NCI-H187 (cell line): ENCODE measurements around the gene ADAM19.

ENCODE experiments used
- DNase-seq, 2 experiments: peaks; one replicate each; lab custom pipeline; 2025; lab: John Stamatoyannopoulos, UW

Gene ADAM19

DNA sequence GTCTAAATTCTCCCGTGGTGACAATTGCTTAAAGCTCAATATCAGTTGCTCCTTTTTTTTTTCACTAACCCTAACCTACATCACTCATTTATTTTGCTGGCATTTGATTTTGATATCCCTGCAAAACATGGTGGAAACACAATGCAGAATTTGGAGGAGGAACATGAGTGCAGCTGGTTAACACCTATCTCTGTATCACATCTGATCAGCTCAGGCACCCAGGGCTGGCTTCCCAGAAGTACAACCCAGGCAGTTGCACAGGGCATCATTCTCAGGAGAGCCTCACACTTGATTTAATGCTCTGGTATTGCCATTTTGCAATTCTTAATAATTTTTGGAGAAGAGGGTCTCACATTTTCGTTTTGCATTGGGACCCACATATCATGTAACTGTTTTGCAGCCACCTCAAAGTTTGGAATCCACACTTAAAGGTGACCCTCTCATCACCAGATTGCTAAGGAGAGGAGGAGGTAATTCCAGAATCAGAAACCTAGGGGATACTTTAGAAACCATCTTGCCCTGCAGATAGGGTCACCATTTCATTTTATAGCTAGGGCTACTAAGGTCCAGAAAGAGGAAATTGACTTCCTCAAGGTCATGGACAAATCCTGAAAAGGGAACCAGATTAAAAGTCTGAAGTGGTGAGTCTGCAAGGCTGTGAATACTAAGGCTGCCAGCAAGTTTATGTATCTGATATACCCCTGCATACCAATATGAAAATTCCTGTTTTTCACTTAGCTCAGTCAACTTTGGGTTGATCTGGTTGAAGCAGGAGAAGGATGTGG is 19.3 kb upstream of the ADAM19 start:
- no peak for DNase-seq

DNA sequence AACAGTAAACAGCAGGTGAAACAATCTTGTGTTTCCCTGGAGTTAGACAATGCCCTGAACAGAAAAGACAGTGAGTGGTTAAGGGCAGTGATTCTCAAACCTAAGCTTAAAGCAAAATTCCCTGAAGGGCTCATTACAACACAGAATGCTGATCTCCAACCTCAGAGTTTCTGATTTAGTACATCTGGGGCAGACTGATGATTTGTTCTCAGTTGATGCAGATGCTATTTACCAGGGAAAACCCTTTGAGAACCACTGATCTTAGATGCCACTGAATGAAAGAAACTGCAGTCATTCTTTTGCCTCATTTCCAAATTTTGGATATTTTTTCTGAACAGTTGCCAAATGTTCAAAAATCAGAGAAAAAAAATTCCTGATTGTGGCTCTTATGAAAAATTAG is 18.7 kb upstream of the ADAM19 start:
- no peak for DNase-seq

DNA sequence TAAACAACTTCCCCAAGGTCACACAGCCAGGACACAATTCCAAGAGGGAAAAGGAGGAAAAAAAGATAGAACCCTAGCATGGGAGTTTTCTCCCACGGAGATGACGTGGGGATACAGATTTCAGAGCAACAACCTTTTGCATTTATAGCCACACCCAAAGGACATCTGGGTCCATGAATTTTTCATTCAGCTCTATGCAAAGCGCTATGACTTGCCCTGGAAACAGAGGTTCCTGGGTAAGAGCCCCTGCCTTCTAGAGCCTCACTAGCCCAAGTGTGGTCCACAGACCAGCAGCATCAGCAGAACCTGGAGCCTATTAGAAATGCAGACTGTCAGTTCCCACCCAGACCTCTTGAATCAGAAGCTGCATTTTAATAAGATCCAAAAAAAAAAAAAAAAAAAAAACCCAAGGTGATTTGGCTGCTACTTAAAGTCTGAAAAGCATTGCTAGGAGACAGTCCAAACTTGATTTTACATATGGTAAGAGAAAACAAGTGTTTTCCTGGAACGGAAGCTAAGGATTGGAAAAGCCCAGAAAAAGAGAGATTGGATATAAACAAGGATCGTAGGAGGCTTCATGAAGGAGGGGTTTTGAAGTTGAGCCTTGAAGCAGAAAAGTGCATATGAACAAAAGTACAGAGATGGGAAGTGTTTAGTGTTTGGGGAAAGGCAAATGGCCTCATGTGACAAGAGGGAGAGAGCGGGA is 17.6 kb upstream of the ADAM19 start:
- no peak for DNase-seq

- DNase-seq = no peak
Measured at GRCh38 chr5:157592594-157592993, 17.0 kb upstream of the ADAM19 start.

GRCh38 chr5:157590478-157590877 is 14.9 kb upstream of the ADAM19 start:
- DNase-seq = no peak

DNA sequence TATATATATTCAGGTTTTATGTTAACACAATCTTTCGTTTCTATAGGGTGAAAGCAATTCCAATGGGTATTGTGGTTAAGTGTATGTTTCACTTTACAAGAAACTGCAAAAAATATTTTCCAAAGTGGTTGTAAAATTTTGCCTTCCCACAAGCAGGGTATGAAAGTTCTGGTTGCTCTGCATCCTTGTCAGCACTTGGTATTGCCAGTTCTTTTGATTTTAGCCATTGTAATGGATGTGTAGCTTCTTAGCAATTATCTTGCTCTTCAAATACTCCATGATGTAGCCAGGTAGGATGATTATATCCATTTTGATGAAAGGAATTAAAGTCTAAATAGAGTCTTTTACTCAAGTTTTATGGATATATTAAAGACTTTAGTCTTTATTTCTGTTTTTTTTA is 9.1 kb upstream of the ADAM19 start:
- DNase-seq = no peak

DNA sequence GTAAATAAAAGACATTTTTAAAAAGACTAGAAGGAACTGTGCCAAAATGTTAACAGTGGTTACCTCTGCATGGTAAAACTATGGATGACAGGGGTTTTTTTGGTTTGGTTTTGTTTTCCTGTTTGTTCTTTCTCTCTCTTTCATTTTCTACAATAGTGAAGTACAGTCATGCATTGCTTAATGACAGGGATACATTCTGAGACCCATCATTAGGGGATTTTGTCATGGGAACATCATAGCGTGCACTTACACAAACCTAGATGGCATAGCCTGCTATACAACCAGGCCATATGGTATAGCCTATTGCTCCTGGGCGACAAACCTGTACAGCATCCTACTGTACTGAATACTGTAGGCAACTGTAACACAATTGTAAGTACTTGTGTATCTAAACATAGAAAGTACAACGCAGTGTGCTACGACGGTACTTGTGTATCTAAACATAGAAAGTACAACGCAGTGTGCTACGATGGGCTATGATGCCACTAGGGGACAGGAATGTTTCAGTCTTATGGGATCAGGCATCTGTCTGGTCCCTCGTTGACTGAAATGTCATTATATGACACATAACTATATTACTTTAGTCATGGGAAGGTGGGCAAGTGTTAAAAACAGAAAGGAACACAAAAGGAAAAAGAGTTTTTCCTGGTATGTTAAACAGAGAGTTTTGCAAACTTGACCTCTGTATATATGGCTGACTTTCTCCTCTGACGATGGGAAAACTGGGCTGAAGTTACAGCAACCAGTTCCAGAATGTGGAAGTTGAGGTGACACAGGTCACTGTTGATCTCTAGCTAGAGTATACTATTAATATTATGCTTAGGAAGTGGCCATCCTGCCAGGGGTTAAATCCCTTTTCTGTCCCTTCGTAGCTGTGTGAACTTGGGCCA is 7.4 kb upstream of the ADAM19 start:
- DNase-seq = no peak

DNA sequence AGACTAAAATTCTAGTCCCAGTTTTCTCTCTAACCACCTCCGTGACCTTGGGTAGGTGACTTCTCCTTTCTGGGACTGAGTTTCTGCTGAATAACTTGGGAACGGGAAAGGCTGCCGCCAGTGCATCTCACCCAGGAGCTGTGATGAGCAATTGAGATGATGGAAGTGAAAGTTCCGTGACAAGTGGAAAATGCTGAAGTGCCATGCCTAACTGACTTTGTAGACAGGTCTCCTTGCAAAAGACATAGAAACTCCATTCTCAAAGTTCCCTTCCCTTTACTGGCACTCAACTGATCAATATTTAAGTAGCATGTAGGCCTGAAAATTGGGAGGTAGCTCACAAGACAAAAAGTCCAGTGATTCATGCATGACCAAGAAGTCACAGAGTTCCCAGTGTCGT is 6.3 kb upstream of the ADAM19 start:
- DNase-seq = no peak

DNA sequence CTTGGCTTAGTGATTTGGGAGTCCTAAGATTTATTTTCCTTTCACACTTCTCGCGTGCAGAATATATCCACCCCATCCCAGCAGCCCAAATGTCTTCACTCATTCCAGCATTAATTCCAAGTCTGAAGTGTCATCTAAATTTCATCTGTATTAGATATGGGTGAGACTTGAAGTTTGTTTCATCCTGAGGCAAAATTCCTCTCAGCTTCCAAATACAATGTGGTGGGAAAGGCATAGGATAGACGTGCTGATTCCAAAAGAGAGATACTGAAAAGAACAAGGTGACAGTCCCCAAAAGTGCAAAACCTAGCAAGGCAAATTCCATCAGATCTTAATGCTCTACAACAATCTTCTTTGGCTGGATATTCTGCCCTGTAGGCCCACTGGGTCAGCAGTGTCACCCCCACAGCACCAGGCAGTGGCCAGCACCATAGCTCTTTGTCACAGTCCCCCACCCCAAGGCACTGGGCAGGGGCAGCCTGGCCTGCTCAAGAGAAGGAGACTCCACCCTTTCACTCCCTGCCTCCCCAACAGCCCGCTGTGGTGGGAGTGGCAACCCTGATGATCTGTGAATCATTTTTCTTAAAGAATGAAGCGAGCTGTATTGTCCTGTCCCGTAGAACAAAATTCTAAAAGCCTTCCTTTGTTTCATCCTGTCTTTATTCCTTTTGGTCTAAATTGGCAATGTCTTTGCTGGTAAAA is 2.7 kb upstream of the ADAM19 start:
- no peak for DNase-seq

DNA sequence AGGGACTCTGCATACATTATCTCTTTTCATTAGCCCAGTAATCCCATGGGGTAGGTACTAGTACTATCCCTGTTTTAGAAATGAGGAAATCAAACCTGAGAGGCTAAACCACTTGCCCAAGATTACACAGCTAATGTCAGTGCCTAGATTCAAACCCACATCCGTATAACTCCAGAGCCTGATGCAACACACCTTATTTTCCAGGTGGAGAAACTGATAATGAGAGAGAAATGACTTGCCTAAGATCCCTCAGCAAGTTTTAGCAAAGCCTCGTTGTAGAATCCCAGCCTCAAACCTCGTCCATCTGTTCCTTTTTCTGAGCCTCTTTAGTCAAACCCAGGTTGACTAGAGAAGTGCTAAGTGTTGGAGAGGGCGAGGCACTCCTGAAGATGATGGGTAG is 1.1 kb upstream of the ADAM19 start:
- DNase-seq = no peak

- no peak for DNase-seq
Measured at GRCh38 chr5:157574456-157575380, 857 bp downstream of the ADAM19 start.

- no peak for DNase-seq
Measured at GRCh38 chr5:157571357-157571827, 4.2 kb downstream of the ADAM19 start.

GRCh38 chr5:157570531-157571200 is 4.9 kb downstream of the ADAM19 start:
- no peak for DNase-seq

- no peak for DNase-seq
Measured at GRCh38 chr5:157568720-157569119, 6.9 kb downstream of the ADAM19 start.

- no peak for DNase-seq
Measured at GRCh38 chr5:157568222-157568621, 7.4 kb downstream of the ADAM19 start.

DNA sequence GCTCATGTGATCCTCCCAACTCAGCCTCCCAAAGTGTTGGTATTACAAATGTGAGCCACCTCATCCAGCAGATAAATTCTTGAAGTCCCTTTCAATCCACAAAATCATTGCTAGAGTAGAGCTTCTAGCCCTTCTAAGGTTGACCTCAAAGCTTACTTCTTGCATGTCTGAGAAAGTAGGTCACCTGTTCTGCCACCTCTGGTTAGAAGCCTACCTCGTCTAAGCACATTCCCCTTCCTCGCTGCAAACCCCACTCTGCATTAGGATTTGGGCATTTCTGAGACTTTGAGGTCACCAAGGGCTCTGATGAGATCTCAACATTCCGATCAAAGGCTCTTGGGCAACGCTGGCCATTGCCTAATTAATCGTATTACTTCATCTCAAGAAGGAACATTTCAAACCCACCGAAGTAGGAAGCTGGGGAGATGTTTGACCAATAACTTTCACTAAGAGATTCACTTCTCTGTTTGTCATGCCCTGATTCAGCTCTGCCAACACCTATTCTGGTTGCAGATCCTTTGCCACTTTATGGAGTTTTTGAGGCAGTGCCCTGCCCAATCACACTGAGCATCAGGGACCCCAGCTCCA is 8.6 kb downstream of the ADAM19 start:
- no peak for DNase-seq

GRCh38 chr5:157563929-157564716 is 11.5 kb downstream of the ADAM19 start:
- no peak for DNase-seq

GRCh38 chr5:157563373-157563928 is 12.1 kb downstream of the ADAM19 start:
- DNase-seq = no peak
